Non-pigmented ciliary epithelial cell (primary cell): ENCODE data around the gene TXN2.
"Not testable (repeated sequence)": the region's sequence is repeated elsewhere in the genome, so short reads cannot be mapped to it uniquely, and the experiment has no call there.

Experiments used
- DNase-seq: peaks from one replicate; pipeline ENCODE4 v3.0.0-alpha.2; 2010; ENCODE audit warnings: low read depth

Gene TXN2

GRCh38 chr22:36430863-36431262, 50.6 kb downstream of the TXN2 start:
- no peak for DNase-seq

- DNase-seq: not testable (repeated sequence)
These were observed 53.5 kb downstream of the TXN2 start for GRCh38 chr22:36427952-36428351.

GRCh38 chr22:36425977-36426523, 55.4 kb downstream of the TXN2 start:
- no peak for DNase-seq

GRCh38 chr22:36424901-36425579, 56.4 kb downstream of the TXN2 start:
- no peak for DNase-seq

GRCh38 chr22:36424466-36424865, 57.0 kb downstream of the TXN2 start:
- not testable (repeated sequence) for DNase-seq

GRCh38 chr22:36423461-36424404, 57.7 kb downstream of the TXN2 start:
- DNase-seq: no peak

GRCh38 chr22:36422287-36423014, 59.0 kb downstream of the TXN2 start:
- DNase-seq: no peak

GRCh38 chr22:36419912-36420882, 61.2 kb downstream of the TXN2 start:
- DNase-seq: no peak

- no peak for DNase-seq
These were observed 62.1 kb downstream of the TXN2 start for GRCh38 chr22:36419177-36419911.

GRCh38 chr22:36417281-36417686, 64.2 kb downstream of the TXN2 start:
- DNase-seq: no peak
